Measurements from ENCODE around the gene MYL4.
"Not testable (repeated sequence)": the region's sequence is repeated elsewhere in the genome, so short reads cannot be mapped to it uniquely, and the experiment has no call there.

MYL4 gene

GRCh38 chr17:47239967-47240651 lies 31.0 kb downstream of the MYL4 start:
- DNase-seq (ENCODE audit: low read depth in 2 of 2, low spot score in 1 of 2) = no peak

GRCh38 chr17:47240806-47241205 lies 31.7 kb downstream of the MYL4 start:
- DNase-seq (ENCODE audit: low read depth in 2 of 2, low spot score in 1 of 2) = no peak

- no peak for DNase-seq (ENCODE audit: low read depth in 2 of 2, low spot score in 1 of 2)
Measured at GRCh38 chr17:47242648-47243047, 33.5 kb downstream of the MYL4 start.

GRCh38 chr17:47243737-47244598 lies 34.8 kb downstream of the MYL4 start:
- no peak for DNase-seq (ENCODE audit: low read depth in 2 of 2, low spot score in 1 of 2)

- no peak for DNase-seq (ENCODE audit: low read depth in 2 of 2, low spot score in 1 of 2)
Measured at GRCh38 chr17:47244697-47245096, 35.5 kb downstream of the MYL4 start.

GRCh38 chr17:47246120-47246519 lies 37.0 kb downstream of the MYL4 start:
- DNase-seq (ENCODE audit: low read depth in 2 of 2, low spot score in 1 of 2) = no peak

GRCh38 chr17:47250855-47251254 lies 41.7 kb downstream of the MYL4 start:
- no peak for DNase-seq (ENCODE audit: low read depth in 2 of 2, low spot score in 1 of 2)

GRCh38 chr17:47251421-47251940 lies 42.3 kb downstream of the MYL4 start:
- DNase-seq (ENCODE audit: low read depth in 2 of 2, low spot score in 1 of 2) = no peak

GRCh38 chr17:47252209-47252608 lies 43.1 kb downstream of the MYL4 start:
- no peak for DNase-seq (ENCODE audit: low read depth in 2 of 2, low spot score in 1 of 2)

GRCh38 chr17:47252766-47253512 lies 43.8 kb downstream of the MYL4 start:
- DNase-seq (ENCODE audit: low read depth in 2 of 2, low spot score in 1 of 2) = no peak

- DNase-seq (ENCODE audit: low read depth in 2 of 2, low spot score in 1 of 2) = peak; percentile 22
Measured at GRCh38 chr17:47253541-47254402, 44.6 kb downstream of the MYL4 start, which contains the start of gene ITGB3. Gene ITGB3, plus strand, starts transcription at chr17:47253827. Its CDS starts 35 bp downstream, at chr17:47253862.

GRCh38 chr17:47254403-47254943 lies 45.3 kb downstream of the MYL4 start:
- DNase-seq (ENCODE audit: low read depth in 2 of 2, low spot score in 1 of 2) = no peak

GRCh38 chr17:47257651-47258339 lies 48.6 kb downstream of the MYL4 start:
- no peak for DNase-seq (ENCODE audit: low read depth in 2 of 2, low spot score in 1 of 2)

- DNase-seq (ENCODE audit: low read depth in 2 of 2, low spot score in 1 of 2) = no peak
Measured at GRCh38 chr17:47262586-47262985, 53.4 kb downstream of the MYL4 start.

- no peak for DNase-seq (ENCODE audit: low read depth in 2 of 2, low spot score in 1 of 2)
Measured at GRCh38 chr17:47264166-47264565, 55.0 kb downstream of the MYL4 start.

GRCh38 chr17:47265983-47266541 lies 56.9 kb downstream of the MYL4 start:
- no peak for DNase-seq (ENCODE audit: low read depth in 2 of 2, low spot score in 1 of 2)

- no peak for DNase-seq (ENCODE audit: low read depth in 2 of 2, low spot score in 1 of 2)
Measured at GRCh38 chr17:47266782-47267181, 57.6 kb downstream of the MYL4 start.

- DNase-seq (ENCODE audit: low read depth in 2 of 2, low spot score in 1 of 2) = no peak
Measured at GRCh38 chr17:47267354-47267828, 58.2 kb downstream of the MYL4 start.

- DNase-seq (ENCODE audit: low read depth in 2 of 2, low spot score in 1 of 2) = not testable (repeated sequence)
Measured at GRCh38 chr17:47268964-47269363, 59.8 kb downstream of the MYL4 start.
